ENCODE measurements around the gene PRLH. TPM values are rescaled to one million over a fixed set of nuclear protein-coding genes. Genes with fewer than 3 reads are reported as not detected.

The PRLH gene
- total RNA-seq, 1 donor from 2014 or later: not detected

DNA sequence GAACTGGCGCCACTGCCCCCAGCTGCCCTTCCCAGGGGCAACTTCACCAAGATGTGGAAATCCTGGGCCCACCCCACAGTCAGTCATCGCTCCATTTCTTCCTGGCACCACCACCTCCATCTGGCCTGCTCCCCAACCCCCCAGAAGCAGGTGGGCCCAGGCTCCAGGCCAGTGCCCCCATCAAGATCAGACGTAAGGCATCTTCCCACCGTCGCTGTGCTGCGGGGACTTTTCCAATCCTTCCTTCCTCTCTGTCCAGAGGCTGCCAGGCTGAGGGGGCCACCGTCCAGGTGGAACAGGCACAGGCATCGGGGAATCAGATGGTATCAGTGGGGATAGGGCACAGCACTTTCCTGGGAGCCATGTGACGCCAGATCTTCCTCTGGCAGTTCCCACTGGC lies 8.1 kb downstream of the PRLH start:
- DNase-seq (ENCODE audit: low spot score, unreplicated experiment): no peak
- Mint-ChIP-seq H3K4me1 (ENCODE audit: low read depth) (no peaks in the 10 kb centered on the region), H3K9me3 (ENCODE audit: low read depth) (no peaks in the 10 kb centered on the region), H3K27ac (no peak overlapping the region), H3K27me3 (no peaks in the 10 kb centered on the region), H3K4me3 (ENCODE audit: low read depth) (no peak overlapping the region), H3K36me3 (ENCODE audit: insufficient read depth) (peaks cover 10% of the 10 kb centered on the region)
- TF ChIP-seq, protein P1, sequence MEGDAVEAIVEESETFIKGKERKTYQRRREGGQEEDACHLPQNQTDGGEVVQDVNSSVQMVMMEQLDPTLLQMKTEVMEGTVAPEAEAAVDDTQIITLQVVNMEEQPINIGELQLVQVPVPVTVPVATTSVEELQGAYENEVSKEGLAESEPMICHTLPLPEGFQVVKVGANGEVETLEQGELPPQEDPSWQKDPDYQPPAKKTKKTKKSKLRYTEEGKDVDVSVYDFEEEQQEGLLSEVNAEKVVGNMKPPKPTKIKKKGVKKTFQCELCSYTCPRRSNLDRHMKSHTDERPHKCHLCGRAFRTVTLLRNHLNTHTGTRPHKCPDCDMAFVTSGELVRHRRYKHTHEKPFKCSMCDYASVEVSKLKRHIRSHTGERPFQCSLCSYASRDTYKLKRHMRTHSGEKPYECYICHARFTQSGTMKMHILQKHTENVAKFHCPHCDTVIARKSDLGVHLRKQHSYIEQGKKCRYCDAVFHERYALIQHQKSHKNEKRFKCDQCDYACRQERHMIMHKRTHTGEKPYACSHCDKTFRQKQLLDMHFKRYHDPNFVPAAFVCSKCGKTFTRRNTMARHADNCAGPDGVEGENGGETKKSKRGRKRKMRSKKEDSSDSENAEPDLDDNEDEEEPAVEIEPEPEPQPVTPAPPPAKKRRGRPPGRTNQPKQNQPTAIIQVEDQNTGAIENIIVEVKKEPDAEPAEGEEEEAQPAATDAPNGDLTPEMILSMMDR (IDR thresholded peaks at IDR 0.05; ENCODE audit: unreplicated experiment): no peak

DNA sequence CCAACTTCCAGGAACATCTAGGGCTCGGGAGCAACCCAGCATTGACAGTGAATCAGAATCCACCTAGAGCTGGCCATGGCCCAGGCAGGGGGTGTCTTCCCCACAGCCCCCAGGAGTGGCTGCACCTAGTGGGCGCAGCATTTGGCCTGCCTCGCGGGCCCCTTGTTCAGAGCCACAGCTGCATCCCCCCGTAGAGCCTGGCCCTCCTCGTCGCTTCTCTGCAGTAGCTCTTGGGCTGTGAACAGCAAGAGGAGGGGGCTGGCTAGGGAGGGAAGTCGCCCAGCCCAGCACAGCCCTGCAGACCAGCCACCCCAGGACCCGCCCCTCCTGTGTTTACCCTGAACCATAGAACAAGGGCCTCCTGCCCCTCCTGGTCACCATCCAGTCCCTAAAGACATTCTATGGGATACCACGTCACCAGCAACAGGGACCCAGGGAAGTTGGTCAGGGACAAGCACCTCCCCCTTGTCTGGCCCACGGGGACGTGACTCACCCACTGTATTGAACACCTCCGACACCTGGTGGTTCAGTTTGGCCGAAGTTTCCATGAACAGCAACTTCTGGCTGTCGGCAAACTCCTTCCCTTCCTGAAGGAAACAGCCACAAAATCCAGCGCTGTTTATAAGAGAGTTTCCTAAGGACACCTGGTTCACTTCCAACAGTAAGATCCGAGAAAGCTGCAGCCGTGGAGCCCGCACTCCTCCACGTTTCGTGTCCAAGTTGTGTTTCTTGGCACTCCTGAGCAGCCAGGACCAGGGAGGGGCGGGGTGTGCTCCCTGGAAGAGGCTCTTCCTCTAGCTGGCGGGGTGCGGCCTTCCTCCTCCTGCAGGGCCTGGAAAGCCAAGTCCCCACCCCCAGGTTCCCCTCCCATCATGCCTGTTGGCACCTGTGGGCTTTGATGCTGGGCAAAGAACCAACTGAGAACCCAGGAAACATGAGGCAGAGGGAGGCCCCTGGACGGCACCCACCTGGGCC lies 8.8 kb downstream of the PRLH start:
- H3K4me1 Mint-ChIP-seq (ENCODE audit: low read depth): no peaks in the 10 kb centered on the region
- no peak overlapping the region for H3K27ac Mint-ChIP-seq
- peaks cover 10% of the 10 kb centered on the region for H3K36me3 Mint-ChIP-seq (ENCODE audit: insufficient read depth)
- H3K9me3 Mint-ChIP-seq (ENCODE audit: low read depth): no peaks in the 10 kb centered on the region
- DNase-seq (ENCODE audit: low spot score, unreplicated experiment): no peak
- TF ChIP-seq, protein P1 (IDR thresholded peaks at IDR 0.05; ENCODE audit: unreplicated experiment): no peak
- no peak overlapping the region for H3K4me3 Mint-ChIP-seq (ENCODE audit: low read depth)
- H3K27me3 Mint-ChIP-seq: no peaks in the 10 kb centered on the region

DNA sequence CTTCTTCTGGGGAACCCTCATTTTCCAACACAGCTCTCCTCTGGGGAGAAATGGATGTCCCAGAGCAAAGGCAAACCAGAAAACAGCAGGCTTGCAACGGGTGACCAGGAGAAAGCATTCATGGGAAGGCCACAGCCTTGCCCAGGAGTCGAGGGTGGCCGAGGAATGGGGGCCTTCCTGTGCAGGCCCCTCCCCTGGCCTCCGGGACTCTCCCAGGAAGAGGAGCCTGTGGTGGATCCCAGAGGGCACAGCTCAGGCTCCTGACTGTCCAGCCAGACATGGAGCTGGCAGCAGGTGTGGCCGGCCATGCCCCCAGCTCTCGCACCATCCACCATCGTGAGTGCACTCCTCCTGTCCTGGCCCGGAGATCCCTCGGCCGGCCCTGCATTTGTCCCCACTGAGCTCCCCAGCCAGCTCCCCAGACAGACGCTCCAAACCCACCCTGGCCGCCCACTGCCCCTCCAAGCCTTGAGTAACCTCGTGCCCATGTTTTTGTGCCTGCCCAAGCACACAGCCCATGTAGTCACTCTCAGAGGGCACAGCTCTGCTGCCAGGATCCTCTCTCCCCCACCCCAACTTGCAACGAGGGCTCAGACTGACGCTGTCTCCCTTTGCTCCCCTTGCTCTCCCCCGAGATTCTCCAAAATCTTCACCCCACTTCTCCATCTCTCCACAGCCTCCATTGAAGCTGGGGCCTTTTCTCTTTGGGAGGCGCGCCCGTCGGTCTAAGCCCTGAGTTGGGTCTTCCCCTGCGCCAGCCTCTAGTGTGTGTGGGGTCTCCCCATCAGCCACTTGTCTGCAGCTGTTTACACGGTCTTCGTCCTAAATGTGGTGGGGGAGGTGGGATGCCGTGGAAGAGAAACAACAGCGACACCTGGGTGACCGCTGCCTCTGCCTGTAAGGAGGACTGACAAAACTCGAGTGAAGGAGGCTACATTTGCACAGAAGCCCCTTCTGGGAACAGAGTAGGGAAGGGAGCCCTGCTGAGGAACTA lies 9.8 kb downstream of the PRLH start:
- Mint-ChIP-seq H3K27me3 (no peaks in the 10 kb centered on the region), H3K27ac (no peak overlapping the region), H3K4me1 (ENCODE audit: low read depth) (no peaks in the 10 kb centered on the region), H3K36me3 (ENCODE audit: insufficient read depth) (peaks cover 10% of the 10 kb centered on the region), H3K9me3 (ENCODE audit: low read depth) (no peaks in the 10 kb centered on the region), H3K4me3 (ENCODE audit: low read depth) (no peak overlapping the region)
- TF ChIP-seq, protein P1 (IDR thresholded peaks at IDR 0.05; ENCODE audit: unreplicated experiment): no peak
- no peak for DNase-seq (ENCODE audit: low spot score, unreplicated experiment)

DNA sequence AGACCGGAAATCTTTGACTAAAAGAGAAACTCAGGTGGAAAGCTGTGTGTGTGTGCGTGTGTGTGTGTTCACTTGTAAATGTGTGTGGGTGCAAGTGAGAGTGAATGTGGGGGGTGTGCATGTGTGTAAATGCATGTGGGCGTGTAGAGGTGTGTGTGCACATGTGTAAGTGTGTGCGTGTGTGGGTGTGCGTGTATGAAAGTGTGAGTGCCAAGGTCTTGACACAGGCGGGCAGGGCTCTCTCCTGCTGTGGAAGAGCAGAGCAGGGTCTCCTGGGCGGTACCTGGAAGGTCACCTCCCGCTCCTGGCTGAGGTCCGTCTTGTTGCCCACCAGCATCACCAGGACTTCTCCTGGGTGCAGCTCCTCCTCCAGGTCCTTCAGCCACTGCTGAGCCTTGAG lies 10.6 kb downstream of the PRLH start:
- H3K4me1 Mint-ChIP-seq (ENCODE audit: low read depth): no peaks in the 10 kb centered on the region
- no peaks in the 10 kb centered on the region for H3K27me3 Mint-ChIP-seq
- no peaks in the 10 kb centered on the region for H3K9me3 Mint-ChIP-seq (ENCODE audit: low read depth)
- TF ChIP-seq, protein P1 (IDR thresholded peaks at IDR 0.05; ENCODE audit: unreplicated experiment): no peak
- H3K36me3 Mint-ChIP-seq (ENCODE audit: insufficient read depth): peaks cover 10% of the 10 kb centered on the region
- H3K4me3 Mint-ChIP-seq (ENCODE audit: low read depth): no peak overlapping the region
- no peak for DNase-seq (ENCODE audit: low spot score, unreplicated experiment)
- no peak overlapping the region for H3K27ac Mint-ChIP-seq

DNA sequence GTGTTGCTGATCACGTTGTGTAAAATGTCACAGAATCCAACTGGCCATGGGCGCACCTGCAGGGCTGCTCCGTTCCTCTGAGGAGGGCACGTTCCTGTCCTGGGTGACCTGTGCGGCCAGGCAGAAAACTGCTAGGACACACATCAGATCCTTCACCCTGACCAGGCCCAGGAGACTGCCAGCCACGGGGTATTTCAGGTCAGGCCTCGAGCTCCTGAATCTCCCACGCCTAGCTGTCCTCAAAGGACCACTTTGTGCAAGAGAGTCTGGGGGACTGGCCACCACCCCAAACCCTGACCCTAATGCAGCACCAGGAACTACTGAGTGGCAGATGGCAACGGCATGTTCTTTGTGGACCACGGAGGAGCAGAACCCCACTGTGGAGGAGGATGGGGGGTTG lies 11.1 kb downstream of the PRLH start:
- no peak for DNase-seq (ENCODE audit: low spot score, unreplicated experiment)
- H3K9me3 Mint-ChIP-seq (ENCODE audit: low read depth): no peaks in the 10 kb centered on the region
- no peak overlapping the region for H3K27ac Mint-ChIP-seq
- peaks cover 10% of the 10 kb centered on the region for H3K36me3 Mint-ChIP-seq (ENCODE audit: insufficient read depth)
- H3K27me3 Mint-ChIP-seq: no peaks in the 10 kb centered on the region
- TF ChIP-seq, protein P1 (IDR thresholded peaks at IDR 0.05; ENCODE audit: unreplicated experiment): no peak
- no peak overlapping the region for H3K4me3 Mint-ChIP-seq (ENCODE audit: low read depth)
- peaks cover 1% of the 10 kb centered on the region for H3K4me1 Mint-ChIP-seq (ENCODE audit: low read depth)
